ENCODE data around the gene RNF212.

DNA sequence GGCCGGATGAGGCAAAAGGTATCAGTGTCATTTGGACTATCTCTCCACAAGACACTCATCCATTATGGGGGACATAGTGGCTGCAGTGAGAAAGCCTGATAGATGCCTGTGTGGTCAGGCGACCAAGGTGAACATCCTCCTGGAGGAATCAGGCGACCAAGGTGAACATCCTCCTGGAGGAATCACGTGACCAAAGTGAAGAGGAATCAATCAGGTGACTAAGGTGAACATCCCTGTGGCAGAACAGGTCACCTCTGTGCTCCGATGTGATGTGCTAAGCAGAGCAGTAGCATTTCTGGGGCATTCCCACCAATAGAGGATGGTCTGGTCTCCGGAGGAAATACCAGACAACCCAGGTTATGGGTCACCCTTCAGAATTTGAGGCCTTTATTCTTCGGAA lies 44.0 kb downstream of the RNF212 start:
- TF ChIP-seq, protein P1, sequence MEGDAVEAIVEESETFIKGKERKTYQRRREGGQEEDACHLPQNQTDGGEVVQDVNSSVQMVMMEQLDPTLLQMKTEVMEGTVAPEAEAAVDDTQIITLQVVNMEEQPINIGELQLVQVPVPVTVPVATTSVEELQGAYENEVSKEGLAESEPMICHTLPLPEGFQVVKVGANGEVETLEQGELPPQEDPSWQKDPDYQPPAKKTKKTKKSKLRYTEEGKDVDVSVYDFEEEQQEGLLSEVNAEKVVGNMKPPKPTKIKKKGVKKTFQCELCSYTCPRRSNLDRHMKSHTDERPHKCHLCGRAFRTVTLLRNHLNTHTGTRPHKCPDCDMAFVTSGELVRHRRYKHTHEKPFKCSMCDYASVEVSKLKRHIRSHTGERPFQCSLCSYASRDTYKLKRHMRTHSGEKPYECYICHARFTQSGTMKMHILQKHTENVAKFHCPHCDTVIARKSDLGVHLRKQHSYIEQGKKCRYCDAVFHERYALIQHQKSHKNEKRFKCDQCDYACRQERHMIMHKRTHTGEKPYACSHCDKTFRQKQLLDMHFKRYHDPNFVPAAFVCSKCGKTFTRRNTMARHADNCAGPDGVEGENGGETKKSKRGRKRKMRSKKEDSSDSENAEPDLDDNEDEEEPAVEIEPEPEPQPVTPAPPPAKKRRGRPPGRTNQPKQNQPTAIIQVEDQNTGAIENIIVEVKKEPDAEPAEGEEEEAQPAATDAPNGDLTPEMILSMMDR (conservative IDR thresholded peaks at IDR 0.05; ENCODE audit: low read depth, low read length) = no peak
- no peak for TF ChIP-seq EZH2 (IDR thresholded peaks at IDR 0.05; ENCODE audit: borderline replicate concordance, low read depth, low read length, poor library complexity, severe bottlenecking)
